ENCODE data around the gene NGLY1.
A peak's percentile ranks its signal among the peaks of the same experiment; 100 is the strongest.

Gene NGLY1, protein sequence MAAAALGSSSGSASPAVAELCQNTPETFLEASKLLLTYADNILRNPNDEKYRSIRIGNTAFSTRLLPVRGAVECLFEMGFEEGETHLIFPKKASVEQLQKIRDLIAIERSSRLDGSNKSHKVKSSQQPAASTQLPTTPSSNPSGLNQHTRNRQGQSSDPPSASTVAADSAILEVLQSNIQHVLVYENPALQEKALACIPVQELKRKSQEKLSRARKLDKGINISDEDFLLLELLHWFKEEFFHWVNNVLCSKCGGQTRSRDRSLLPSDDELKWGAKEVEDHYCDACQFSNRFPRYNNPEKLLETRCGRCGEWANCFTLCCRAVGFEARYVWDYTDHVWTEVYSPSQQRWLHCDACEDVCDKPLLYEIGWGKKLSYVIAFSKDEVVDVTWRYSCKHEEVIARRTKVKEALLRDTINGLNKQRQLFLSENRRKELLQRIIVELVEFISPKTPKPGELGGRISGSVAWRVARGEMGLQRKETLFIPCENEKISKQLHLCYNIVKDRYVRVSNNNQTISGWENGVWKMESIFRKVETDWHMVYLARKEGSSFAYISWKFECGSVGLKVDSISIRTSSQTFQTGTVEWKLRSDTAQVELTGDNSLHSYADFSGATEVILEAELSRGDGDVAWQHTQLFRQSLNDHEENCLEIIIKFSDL

DNA sequence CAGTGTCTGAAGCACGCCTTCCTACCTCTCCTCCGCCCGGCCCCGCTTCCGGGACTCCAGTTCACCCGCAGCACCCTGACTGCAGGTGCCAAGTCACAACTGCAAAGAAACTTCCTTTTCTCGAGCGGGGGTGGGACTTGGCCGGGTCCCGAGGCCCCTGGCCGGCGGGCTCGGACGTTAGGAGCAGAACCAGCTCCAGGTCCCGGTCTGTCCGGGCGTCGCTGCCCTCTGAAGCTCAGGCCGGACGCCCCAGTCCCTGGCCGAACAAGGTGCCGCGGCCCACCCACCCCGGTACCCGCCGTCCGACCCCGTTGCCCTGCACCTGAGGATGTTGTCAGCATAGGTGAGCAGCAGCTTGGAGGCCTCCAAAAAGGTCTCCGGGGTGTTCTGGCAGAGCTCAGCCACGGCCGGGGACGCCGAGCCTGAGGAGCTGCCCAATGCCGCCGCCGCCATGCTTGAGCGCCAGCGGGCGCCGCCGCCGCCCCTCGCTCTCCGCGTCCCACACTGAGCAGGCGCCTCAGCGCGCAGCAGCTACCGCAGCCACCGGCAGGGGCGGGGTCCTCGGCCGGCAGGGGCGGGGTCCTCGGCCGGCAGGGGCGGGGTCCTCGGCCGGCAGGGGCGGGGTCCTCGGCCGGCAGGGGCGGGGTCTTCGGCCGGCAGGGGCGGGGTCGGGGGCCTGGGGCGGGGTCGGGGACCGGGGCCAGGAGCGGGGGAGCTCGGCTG lies at the start of gene NGLY1:
Gene NGLY1, minus strand, starts transcription at position 506 of the 723 bp plus-strand sequence. Its CDS starts 53 bp downstream, at position 453.
- peak within 1 kb of the TSS; percentile 75 to 87 for H3K4me3 ChIP-seq (ENCODE audit: low read length in 2 of 2)
- peak within 1 kb of the TSS; percentile 53 for H3K27ac ChIP-seq (ENCODE audit: low read length)
- H3K9ac ChIP-seq (ENCODE audit: low read length in 2 of 2) = peak within 1 kb of the TSS; percentile 71 to 72
- no peaks in the 10 kb centered on the region for H3K9me3 ChIP-seq (ENCODE audit: control insufficient read depth in 2 of 2, low read length in 2 of 2)
- no peaks in the 10 kb centered on the region for H3K27me3 ChIP-seq (ENCODE audit: control insufficient read depth in 1 of 2, insufficient read depth in 2 of 2, low read length in 2 of 2)
- H3K4me1 ChIP-seq (ENCODE audit: control insufficient read depth, insufficient read depth, low read length) = peaks cover 9% of the 10 kb centered on the region
- H3K36me3 ChIP-seq (ENCODE audit: control insufficient read depth in 2 of 2, insufficient read depth in 2 of 2, low read length in 2 of 2) = peaks cover 0 to 2% of the 10 kb centered on the region in 2 donors

DNA sequence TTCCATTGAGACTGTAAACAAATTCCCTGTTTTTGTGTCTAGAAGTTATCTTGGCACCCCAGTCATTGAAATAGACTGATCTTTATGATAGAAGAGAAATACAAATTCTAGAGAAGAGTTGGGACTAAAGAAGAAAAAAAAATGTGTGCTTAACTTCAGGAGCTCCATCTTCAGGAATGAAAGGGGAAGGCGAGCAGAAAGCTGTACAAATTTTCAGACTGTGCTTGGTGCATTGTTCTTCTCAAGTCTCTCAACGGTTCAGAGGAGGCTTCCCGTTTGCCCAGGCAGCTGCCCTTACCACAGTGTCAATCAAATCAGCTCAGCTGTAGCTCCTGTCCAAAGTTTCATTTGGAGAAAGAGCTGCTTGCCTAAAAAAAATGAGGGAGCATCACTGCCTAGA lies 48.3 kb upstream of the NGLY1 start:
- Histone ChIP-seq H3K9ac (ENCODE audit: low read length in 2 of 2) (no peak overlapping the region), H3K36me3 (ENCODE audit: control insufficient read depth in 2 of 2, insufficient read depth in 2 of 2, low read length in 2 of 2) (no peaks in the 10 kb centered on the region), H3K27me3 (ENCODE audit: control insufficient read depth in 1 of 2, insufficient read depth in 2 of 2, low read length in 2 of 2) (no peaks in the 10 kb centered on the region), H3K4me1 (ENCODE audit: control insufficient read depth, insufficient read depth, low read length) (no peaks in the 10 kb centered on the region), H3K27ac (ENCODE audit: low read length) (no peak overlapping the region), H3K4me3 (ENCODE audit: low read length in 2 of 2) (no peak overlapping the region), H3K9me3 (ENCODE audit: control insufficient read depth in 2 of 2, low read length in 2 of 2) (no peaks in the 10 kb centered on the region)

DNA sequence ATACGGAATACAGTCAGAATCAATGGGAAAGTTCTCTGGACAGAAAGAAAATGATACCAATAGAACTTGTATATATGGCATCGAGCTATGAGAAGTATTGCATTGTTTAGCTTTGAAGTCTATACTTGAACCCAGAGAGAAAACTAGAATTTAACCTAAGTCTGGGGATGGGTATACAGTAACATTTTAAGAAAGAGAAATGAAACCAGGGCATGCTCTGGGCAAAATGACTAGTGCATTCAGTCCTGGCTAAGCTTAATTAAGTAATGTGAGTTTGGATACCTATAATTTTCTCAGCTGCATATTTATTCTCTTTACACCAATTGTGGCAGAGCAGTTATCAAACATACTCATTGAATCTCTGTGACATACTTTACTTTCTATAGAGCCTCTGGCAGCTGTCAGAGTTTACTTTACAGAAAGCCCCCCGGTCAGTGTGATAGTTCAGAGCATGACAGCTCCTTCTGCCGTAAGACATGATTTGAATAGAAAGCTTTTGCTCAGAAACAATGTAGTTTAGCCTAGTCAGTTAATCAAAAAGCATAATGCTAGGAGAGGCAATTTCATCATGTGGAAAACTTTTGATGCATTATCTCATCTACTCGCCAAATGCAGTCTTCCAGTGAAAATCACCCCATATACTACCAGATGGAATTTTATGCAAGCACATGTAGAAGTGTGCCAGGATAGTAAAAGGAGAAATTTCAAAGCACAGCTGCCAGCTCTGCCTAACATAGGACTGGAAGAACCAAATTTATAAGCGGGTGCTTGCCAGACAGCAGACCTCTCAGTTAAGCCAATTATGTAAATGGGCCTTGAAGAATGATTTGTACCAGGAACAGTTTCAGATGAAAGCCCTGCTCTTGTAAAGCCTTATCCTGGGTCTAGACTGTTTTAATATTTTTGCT lies 47.4 kb upstream of the NGLY1 start:
- H3K36me3 ChIP-seq (ENCODE audit: control insufficient read depth in 2 of 2, insufficient read depth in 2 of 2, low read length in 2 of 2) = no peaks in the 10 kb centered on the region
- H3K9me3 ChIP-seq (ENCODE audit: control insufficient read depth in 2 of 2, low read length in 2 of 2) = no peaks in the 10 kb centered on the region
- no peak overlapping the region for H3K4me3 ChIP-seq (ENCODE audit: low read length in 2 of 2)
- H3K9ac ChIP-seq (ENCODE audit: low read length in 2 of 2) = no peak overlapping the region
- no peaks in the 10 kb centered on the region for H3K27me3 ChIP-seq (ENCODE audit: control insufficient read depth in 1 of 2, insufficient read depth in 2 of 2, low read length in 2 of 2)
- H3K27ac ChIP-seq (ENCODE audit: low read length) = no peak overlapping the region
- H3K4me1 ChIP-seq (ENCODE audit: control insufficient read depth, insufficient read depth, low read length) = no peaks in the 10 kb centered on the region

DNA sequence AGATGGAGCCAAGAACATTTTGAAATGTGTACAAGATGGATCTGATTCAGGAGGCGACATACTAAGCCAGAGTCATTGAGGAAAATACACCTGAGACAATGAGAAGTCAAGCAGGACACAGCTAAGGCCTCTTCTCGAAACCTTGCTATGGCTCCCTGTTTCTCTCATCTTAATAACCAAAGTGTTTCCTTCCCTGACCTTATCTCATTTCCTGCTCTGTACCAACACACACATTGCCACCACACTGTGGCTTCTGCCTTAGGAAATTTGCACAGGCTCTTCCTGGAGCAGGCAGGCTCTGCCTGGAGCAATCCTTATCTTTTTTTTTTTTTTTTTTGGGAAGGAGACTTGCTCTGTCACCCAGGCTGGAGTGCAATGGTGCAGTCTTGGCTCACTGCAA lies 43.3 kb upstream of the NGLY1 start:
- H3K27ac ChIP-seq (ENCODE audit: low read length) = no peak overlapping the region
- no peak overlapping the region for H3K9ac ChIP-seq (ENCODE audit: low read length in 2 of 2)
- H3K4me3 ChIP-seq (ENCODE audit: low read length in 2 of 2) = no peak overlapping the region
- H3K36me3 ChIP-seq (ENCODE audit: control insufficient read depth in 2 of 2, insufficient read depth in 2 of 2, low read length in 2 of 2) = no peaks in the 10 kb centered on the region
- H3K4me1 ChIP-seq (ENCODE audit: control insufficient read depth, insufficient read depth, low read length) = no peaks in the 10 kb centered on the region
- no peaks in the 10 kb centered on the region for H3K27me3 ChIP-seq (ENCODE audit: control insufficient read depth in 1 of 2, insufficient read depth in 2 of 2, low read length in 2 of 2)
- H3K9me3 ChIP-seq (ENCODE audit: control insufficient read depth in 2 of 2, low read length in 2 of 2) = no peaks in the 10 kb centered on the region

DNA sequence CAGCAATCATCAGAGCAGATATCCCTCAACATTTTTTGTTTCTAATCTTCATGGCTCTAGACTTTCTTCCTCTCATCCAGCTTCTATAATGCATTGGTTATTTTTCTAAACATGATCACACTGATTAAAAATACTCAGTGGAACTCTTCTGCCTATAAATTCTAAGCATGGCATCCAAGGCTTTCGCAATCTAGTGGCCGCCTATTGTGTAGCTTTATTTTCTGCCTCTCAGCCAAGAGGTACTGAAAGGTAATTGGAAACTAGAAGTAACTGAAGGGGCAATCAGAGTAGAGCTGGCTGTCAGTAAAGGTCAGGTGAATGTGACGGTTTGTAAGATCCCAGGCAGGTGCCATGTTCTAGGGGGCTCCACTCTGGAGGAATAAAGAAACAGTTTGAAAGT lies 40.1 kb upstream of the NGLY1 start:
- Histone ChIP-seq H3K9me3 (ENCODE audit: control insufficient read depth in 2 of 2, low read length in 2 of 2) (no peaks in the 10 kb centered on the region), H3K36me3 (ENCODE audit: control insufficient read depth in 2 of 2, insufficient read depth in 2 of 2, low read length in 2 of 2) (no peaks in the 10 kb centered on the region), H3K4me1 (ENCODE audit: control insufficient read depth, insufficient read depth, low read length) (no peaks in the 10 kb centered on the region), H3K4me3 (ENCODE audit: low read length in 2 of 2) (no peak overlapping the region), H3K27me3 (ENCODE audit: control insufficient read depth in 1 of 2, insufficient read depth in 2 of 2, low read length in 2 of 2) (no peaks in the 10 kb centered on the region), H3K9ac (ENCODE audit: low read length in 2 of 2) (no peak overlapping the region), H3K27ac (ENCODE audit: low read length) (no peak overlapping the region)

DNA sequence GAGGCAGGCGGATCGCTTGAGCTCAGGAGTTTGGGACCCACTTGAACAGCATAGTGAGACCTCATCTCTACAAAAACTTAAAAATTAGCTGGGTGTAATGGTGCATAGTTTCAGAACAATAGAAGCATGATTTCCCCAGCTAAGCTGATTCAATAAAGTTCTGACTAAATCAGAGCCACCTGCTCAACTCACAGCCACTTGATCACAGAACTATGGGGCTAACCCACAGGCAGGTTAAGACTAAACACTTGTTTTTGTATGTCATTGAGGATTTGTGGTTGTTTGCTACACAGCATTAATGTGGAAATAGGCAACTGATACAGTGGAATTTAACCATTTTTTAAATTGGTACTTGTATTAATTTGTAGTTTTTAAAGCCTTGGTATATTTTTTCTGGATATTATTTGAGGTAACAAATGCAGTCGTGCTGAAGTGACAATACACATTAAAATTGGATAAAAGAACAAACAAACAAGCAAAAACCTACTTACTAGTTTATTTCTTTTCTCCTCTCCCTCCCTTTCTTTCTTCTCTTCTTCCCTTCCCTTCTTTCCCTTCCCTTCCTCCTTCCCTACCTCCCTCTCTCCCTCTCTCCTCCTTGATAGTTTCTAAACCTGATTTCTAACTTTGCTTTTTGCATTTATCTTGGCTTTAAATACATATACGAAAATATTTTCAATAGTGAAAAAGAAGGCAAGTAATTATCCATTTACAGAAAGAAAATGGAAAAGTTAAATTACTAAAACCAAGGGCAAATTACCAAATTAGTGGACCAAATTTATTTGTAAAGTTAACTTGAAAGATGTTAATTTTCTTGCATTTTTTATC lies 38.7 kb upstream of the NGLY1 start:
- no peak overlapping the region for H3K27ac ChIP-seq (ENCODE audit: low read length)
- H3K36me3 ChIP-seq (ENCODE audit: control insufficient read depth in 2 of 2, insufficient read depth in 2 of 2, low read length in 2 of 2) = no peaks in the 10 kb centered on the region
- no peaks in the 10 kb centered on the region for H3K4me1 ChIP-seq (ENCODE audit: control insufficient read depth, insufficient read depth, low read length)
- H3K9ac ChIP-seq (ENCODE audit: low read length in 2 of 2) = no peak overlapping the region
- no peaks in the 10 kb centered on the region for H3K27me3 ChIP-seq (ENCODE audit: control insufficient read depth in 1 of 2, insufficient read depth in 2 of 2, low read length in 2 of 2)
- H3K4me3 ChIP-seq (ENCODE audit: low read length in 2 of 2) = no peak overlapping the region
- H3K9me3 ChIP-seq (ENCODE audit: control insufficient read depth in 2 of 2, low read length in 2 of 2) = no peaks in the 10 kb centered on the region

DNA sequence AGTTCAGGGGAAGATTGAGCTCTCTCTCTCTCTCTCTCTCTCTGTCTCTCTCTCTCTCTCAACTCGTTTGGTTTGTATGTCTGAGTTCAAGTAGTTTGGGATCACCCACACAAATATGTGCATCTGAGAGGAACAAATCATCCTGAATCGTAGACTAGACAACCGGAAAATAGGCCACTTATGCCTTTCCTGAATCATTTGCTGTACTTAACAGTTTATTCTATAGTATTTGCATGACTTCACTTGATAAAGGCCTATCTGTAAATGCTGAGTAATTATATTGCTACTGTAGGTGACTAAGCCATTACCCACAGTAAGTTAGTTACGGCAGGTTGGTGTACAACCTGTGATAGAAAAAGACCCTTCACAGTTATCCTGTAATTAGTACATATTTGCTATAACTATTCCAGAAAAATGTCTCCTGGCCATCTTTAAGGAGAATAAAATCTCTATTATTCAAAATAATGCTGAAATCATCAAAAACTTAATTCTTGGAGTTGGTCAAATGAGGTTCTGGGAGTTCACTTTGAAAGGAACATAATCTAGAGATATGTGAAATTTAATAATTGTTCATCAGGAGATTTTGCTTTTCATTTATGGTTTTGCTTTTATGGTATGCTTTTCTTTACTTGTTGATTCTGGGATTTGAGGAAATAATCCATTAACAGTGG lies 37.7 kb upstream of the NGLY1 start:
- H3K4me3 ChIP-seq (ENCODE audit: low read length in 2 of 2) = no peak overlapping the region
- H3K9me3 ChIP-seq (ENCODE audit: control insufficient read depth in 2 of 2, low read length in 2 of 2) = no peaks in the 10 kb centered on the region
- no peaks in the 10 kb centered on the region for H3K36me3 ChIP-seq (ENCODE audit: control insufficient read depth in 2 of 2, insufficient read depth in 2 of 2, low read length in 2 of 2)
- H3K27me3 ChIP-seq (ENCODE audit: control insufficient read depth in 1 of 2, insufficient read depth in 2 of 2, low read length in 2 of 2) = no peaks in the 10 kb centered on the region
- H3K9ac ChIP-seq (ENCODE audit: low read length in 2 of 2) = no peak overlapping the region
- no peak overlapping the region for H3K27ac ChIP-seq (ENCODE audit: low read length)
- H3K4me1 ChIP-seq (ENCODE audit: control insufficient read depth, insufficient read depth, low read length) = no peaks in the 10 kb centered on the region

DNA sequence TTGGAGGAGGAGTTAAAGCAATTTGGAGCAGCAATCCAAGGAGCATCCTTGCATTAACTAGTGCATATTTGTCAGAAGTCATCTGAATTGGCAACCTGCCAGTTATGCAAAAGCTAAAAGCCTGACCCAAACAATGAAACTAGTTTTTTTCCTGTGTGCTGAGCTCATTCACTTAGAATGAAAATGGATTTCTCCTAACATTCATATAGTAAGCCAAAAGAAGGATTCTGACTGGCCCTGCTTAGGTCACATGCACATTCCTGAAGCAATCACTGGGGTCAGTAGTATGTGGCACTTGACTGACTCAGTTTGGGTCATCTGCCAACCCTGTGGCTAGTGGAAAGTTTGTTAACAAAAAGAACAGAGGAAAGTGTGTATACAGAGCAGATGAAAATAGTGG lies 37.1 kb upstream of the NGLY1 start:
- Histone ChIP-seq H3K27me3 (ENCODE audit: control insufficient read depth in 1 of 2, insufficient read depth in 2 of 2, low read length in 2 of 2) (no peaks in the 10 kb centered on the region), H3K9me3 (ENCODE audit: control insufficient read depth in 2 of 2, low read length in 2 of 2) (no peaks in the 10 kb centered on the region), H3K9ac (ENCODE audit: low read length in 2 of 2) (no peak overlapping the region), H3K36me3 (ENCODE audit: control insufficient read depth in 2 of 2, insufficient read depth in 2 of 2, low read length in 2 of 2) (no peaks in the 10 kb centered on the region), H3K4me1 (ENCODE audit: control insufficient read depth, insufficient read depth, low read length) (no peaks in the 10 kb centered on the region), H3K27ac (ENCODE audit: low read length) (no peak overlapping the region), H3K4me3 (ENCODE audit: low read length in 2 of 2) (no peak overlapping the region)

DNA sequence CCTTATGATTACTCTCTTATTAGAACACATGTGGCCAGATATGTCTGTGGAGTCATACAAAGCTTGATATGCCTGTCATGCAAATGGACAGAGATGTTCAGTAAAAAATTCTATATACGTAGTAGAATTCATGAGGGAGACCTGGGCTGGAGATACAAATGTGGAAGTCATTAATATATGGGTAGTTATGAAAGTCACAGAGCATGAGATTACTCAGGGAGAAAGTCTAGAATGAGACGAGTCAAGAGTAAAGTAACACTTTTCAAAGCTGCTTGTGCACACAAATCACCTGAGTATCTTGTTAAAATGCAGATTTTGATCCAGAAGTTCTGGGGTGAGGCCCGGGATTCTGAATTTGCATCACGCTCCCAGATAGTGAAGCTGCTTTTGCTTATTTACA lies 35.1 kb upstream of the NGLY1 start:
- no peaks in the 10 kb centered on the region for H3K36me3 ChIP-seq (ENCODE audit: control insufficient read depth in 2 of 2, insufficient read depth in 2 of 2, low read length in 2 of 2)
- H3K27me3 ChIP-seq (ENCODE audit: control insufficient read depth in 1 of 2, insufficient read depth in 2 of 2, low read length in 2 of 2) = no peaks in the 10 kb centered on the region
- no peak overlapping the region for H3K27ac ChIP-seq (ENCODE audit: low read length)
- H3K4me3 ChIP-seq (ENCODE audit: low read length in 2 of 2) = no peak overlapping the region
- H3K9ac ChIP-seq (ENCODE audit: low read length in 2 of 2) = no peak overlapping the region
- no peaks in the 10 kb centered on the region for H3K9me3 ChIP-seq (ENCODE audit: control insufficient read depth in 2 of 2, low read length in 2 of 2)
- H3K4me1 ChIP-seq (ENCODE audit: control insufficient read depth, insufficient read depth, low read length) = no peaks in the 10 kb centered on the region

Data from stomach smooth muscle (tissue), 2 donors.